HG03159 (cell line): ENCODE measurements around the gene EPHB3.

Experiments used
- ATAC-seq: cut with Tn5 transposase; IDR thresholded peaks from one replicate; pipeline ENCODE4 v1.9.1; 2021; ENCODE audit warnings: mild to moderate bottlenecking, moderate library complexity; ENCODE audit not compliant: unreplicated experiment

EPHB3 gene

GRCh38 chr3:184578822-184579221 is 17.2 kb downstream of the EPHB3 start:
- ATAC-seq = no peak

DNA sequence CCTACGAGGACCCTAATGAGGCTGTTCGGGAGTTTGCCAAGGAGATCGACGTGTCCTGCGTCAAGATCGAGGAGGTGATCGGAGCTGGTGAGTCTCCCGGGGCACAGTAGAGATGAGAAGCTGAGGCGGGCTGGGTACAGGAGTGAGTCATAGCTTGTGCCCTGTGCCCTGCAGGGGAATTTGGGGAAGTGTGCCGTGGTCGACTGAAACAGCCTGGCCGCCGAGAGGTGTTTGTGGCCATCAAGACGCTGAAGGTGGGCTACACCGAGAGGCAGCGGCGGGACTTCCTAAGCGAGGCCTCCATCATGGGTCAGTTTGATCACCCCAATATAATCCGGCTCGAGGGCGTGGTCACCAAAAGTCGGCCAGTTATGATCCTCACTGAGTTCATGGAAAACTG is 17.9 kb downstream of the EPHB3 start:
- no peak for ATAC-seq

DNA sequence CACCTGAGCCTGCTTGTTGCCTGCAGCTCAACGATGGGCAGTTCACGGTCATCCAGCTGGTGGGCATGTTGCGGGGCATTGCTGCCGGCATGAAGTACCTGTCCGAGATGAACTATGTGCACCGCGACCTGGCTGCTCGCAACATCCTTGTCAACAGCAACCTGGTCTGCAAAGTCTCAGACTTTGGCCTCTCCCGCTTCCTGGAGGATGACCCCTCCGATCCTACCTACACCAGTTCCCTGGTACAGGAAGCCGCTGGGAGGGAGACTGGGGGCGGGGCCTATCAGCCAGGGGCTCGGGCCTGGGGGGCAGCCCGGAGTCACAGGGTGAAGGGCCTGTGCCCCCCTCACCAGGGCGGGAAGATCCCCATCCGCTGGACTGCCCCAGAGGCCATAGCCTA is 18.8 kb downstream of the EPHB3 start:
- no peak for ATAC-seq

- no peak for ATAC-seq
These were observed 19.8 kb downstream of the EPHB3 start for GRCh38 chr3:184581331-184581855.

DNA sequence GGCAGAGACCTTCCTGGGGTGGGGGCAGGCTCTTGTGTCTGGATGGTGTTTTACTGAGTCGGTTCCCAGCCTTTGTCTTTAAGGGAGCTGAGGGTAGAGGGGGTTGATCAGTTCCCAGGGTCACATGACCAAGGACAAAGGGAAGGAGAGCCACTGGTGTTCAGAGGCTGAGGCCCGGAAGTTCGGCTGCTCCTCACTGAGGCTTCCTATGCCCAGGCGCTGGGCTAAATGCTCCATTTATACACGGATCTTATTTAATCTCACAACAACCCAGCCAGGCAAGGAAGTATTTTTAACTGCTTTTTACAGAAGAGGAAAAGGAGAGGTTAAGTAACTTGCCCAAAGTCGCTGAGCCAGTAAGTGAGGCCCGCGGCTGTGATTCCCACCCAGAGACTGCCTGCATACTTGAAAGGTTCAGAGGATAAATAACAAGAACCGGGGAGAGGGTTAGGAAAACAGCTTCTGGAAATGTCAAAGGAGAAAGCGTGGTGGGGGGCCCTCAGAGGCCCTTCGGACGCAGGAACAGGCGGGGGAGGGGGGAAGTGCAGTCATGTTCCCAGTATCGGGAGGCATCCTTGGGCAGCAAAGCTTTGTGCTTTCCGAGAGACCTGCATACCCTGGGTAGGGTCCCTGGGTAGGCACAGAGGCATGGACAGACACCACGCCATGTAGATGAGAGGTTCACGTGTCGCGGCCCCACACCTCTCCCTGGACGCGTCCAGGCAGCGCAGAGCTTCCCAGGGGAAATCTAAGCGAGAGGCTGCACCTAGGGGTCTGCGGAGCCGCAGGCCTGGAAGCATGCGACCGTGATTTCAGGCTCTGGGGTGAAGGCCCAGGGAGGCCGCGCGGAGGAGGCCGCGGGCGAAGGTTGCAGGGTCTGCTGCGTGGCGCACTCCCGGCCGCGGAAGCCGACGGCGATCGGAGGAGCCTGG is 21.3 kb downstream of the EPHB3 start:
- ATAC-seq = no peak

DNA sequence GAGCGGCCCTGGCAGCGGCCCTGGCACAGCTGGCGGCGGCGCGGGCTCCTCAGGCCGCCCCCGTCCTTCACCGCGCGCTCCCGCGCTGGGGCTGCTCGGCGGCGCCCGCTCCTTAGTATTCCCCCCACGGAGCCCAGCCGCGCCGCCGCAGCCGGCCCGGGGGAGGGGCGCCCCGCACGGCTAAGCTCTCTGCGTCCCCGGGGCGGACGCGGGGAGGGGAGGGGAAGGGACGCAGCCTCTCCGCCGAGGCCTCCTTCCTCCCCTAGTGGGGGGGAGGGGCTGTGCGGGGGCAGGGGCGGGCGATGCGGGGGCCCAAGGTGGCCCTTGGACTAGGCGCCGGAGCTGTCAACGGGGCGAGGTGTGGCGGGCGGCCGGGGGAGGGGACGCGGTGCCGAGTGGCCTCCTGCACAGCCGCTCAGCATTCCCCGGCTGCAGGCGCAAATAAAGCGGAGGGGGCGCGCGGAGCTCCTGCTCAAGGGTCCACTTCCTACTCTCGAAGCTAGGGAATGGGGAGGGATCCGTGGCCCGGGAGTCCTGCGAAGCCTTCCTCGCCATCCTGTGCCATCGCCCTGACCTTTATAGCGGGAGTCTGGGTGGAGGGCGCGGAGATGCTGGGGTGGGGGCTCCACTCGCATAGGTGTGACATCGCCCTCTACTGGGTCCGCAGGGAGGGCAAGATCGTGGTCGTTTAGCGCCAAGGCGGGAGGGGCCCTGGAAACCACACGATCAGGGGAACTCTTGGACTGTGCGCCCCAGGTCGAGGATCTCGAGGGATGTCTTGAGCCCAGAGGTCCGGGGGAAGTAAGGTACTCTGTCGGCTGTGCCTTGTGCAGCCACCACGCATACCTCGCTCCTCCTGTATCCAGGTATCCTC is 22.2 kb downstream of the EPHB3 start:
- ATAC-seq = no peak

DNA sequence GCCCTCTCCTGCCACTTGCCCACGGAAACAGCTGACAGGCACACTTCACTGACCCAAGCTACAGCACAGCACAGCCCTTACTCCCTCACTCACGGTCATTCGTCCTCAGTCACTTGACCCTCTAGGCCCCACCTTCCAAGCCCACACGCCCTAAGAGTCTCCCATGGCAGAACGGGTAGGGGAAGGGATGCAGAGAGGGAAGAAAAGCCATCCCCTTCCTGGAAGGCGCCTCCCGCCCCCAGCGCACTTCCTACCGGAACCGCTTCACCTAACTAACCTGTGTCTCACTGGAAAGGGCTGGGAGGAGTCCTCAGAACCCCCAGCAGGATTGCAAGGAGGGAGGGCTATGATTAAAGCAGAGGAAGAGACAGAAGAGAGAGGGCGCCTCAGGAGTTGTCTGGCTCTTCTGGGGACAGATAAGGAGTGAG is 22.9 kb downstream of the EPHB3 start:
- no peak for ATAC-seq

GRCh38 chr3:184585545-184585944 is 24.0 kb downstream of the EPHB3 start:
- no peak for ATAC-seq

DNA sequence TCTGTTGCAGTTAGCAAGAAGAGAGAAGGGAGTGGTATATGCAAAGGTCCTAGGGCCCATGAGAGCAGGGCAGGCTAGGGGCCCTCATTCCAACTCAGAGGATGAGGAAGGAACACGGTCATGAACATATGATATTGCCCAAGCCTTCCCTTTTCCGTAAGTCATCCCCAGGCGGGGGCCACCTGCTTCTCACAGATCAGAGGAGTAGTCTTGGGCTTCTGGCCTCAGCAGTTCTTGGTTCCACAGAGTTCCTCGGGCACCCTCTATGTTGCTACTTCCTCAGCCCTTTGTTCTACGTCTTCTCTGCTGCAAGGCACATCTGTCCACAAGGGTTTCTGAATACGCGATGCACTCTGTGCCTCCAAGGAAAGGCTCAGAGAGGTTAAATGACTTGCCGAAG is 25.3 kb downstream of the EPHB3 start:
- no peak for ATAC-seq

- ATAC-seq = no peak
These were observed 27.2 kb downstream of the EPHB3 start for GRCh38 chr3:184588776-184589175.

DNA sequence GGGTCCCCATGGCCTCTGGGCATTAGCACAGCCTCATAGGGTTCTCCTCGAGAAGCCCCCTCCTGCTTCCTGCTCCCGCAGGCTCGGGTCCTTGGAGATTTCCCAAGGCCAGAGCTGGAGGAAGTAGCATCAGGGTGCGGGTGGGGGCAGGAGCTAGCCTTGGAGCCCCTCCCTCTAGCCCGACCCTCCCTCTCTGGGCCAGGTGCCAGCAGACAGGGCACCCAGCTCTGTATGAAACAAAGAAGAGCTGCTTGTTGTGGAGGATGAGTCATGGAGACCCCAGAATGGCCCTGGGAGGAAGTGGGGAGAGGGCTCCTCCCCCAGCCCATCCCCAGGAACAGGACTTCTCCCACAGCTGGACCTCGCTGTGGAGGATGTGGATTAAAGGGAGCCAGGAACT is 29.2 kb downstream of the EPHB3 start:
- ATAC-seq = no peak

- no peak for ATAC-seq
These were observed 30.2 kb downstream of the EPHB3 start for GRCh38 chr3:184591789-184592188.

DNA sequence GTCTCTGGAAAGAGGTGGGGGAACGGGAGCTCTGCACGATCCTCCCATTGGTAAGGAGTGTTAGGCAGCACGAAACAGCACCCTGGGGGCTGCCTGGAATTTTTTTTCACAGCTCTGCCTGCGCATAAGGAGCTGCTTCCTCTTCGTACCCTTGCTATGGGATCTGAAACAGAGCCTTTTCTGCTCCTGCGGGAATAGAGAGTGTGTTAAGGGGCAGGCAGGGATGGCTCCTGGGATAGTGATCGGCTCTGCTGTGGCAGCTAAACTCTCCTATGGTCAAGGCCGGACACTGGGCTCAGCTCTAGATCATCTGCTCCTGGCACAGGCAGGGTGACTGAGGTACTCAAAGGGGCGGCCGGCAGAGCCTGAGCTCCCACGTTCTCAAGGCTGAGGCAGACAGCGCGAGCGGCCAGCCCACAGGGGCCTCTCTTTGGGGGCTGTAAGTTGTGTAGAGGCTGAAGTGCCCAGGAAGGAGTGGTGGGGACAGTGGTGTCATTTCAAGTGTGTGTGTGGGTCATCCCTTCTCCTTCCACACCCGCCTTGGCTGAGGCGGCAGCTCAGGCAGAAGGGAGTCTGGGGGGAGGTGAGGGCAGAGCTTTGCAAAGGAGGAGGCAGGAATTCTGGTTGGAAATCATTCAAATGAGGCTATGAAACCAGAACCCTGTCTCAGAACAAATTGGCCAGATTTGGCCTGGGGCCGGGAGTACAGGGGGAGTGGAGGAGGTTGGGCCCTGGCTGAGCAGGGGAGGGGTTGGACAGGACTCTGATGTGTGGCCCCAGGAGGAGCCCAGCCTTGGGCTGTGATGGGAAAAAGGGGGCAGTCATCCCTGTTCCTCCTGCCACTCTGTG is 31.0 kb downstream of the EPHB3 start:
- ATAC-seq = no peak

DNA sequence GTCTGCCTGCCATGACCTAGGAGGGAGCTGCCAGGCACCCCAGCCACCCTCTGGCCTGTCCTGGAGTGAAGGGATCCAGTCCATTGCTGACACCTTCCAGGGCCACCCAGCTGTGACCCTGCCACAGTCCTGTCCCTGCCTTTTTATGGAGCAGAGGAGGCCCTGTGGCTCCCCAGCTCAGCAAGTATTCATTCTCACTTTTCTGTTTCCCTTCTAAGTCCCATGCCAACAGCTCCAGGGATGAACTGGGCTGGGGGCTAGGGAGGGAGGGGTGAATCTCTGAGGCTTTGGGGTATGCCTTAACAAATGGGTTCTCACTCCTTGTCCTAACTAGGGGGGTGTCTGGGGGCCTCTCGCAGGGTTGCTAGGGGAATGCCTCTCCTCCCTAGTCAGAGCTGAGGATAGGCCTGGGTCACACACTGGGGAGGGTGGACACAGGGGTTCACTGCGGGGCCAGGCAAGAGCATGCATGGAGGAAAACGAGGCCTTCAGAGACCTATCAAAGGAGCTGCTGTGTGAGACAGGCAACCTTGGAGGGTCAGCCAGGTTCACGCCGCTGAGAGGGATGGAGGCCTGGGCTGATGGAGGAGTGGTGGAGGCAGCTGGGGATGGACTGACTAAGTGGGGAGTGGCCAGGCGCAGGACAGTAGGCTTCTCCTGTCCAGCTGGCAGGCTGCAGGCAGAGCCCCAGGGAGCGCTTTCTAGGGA is 31.8 kb downstream of the EPHB3 start:
- no peak for ATAC-seq

- ATAC-seq = no peak
These were observed 32.3 kb downstream of the EPHB3 start for GRCh38 chr3:184593928-184594303.

DNA sequence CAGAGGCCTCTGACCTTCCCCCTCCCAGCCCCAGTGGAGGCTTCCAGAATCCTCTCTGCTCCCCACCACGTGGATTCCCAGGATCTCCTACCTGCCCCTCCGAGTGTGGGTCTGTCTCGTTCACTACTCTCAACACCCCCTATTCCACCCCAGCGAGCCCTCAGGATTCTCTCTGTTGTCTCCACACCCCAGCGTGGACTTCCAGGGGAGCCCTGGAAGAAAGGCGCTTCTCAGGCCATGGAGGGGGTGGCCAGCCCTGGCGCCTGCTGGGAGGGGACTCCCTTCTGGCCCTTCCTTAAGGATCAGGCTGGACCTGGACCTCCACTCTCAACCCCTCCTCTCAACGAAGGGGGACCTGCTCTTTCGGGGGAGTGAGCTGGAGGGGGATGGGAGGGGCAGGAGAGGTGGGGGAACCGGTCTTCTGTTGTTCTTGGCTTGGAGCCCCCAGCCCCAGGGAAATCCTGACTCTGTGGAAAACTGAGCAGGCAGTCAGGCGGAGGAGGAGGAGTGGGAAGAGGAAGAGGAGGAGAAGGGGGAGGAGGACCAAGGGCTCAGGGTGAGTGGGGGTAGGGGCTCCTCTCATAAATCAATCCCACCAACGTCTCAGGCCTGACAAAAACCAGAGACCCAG is 32.9 kb downstream of the EPHB3 start:
- no peak for ATAC-seq

DNA sequence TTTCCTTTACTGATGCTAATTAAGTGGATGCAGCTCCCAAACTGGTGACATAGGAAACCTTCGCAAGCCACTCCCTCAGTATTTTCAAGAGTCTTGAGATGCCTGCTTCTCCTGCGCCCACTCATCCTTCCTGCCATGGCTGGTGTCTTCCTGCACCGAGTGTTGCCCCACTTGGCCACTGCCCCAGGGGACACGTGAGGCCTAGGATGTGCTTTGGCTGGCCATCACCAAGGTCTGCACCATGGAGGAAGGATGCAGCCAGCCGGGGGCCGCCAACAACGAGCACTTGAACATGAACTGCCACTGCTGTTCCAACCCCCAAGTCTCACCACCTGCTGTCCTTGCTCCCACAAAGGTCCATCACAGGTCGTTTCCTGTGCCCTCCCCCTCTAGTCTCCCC is 34.1 kb downstream of the EPHB3 start:
- no peak for ATAC-seq

DNA sequence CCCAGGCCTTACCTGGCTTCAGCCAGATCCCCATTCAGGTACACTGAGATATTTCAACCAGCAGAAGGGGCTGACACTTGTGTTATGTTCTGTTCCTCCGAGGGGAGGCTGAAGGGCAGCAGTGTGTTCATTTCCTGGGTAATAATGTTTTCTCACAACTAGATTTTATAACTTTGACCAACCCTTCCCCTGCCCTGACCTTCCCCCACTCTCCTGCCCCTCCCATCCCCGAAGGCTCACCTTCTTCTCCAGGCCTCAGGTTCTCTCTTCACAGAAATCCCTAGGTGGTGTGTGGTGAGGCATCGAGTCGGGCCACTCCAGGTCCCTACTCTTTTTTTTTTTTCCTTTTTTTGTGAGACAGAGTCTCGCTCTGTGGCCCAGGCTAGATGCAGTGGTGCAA is 34.6 kb downstream of the EPHB3 start:
- no peak for ATAC-seq

GRCh38 chr3:184596886-184597575 is 35.4 kb downstream of the EPHB3 start:
- ATAC-seq = no peak
